AG20443 (cell line): ENCODE data around the gene LCNL1.

Experiments
- DNase-seq: peaks from one replicate; pipeline ENCODE4 v3.0.0; 2012; ENCODE audit warnings: low spot score, mixed read lengths

LCNL1 gene

GRCh38 chr9:136982232-136983051 is at the start of gene LCNL1:
Gene LCNL1 (plus strand): TSS chr9:136982993. CDS start chr9:136983587, 594 bp downstream.
- no peak for DNase-seq

- no peak for DNase-seq
Observed at GRCh38 chr9:136934277-136934676, 48.5 kb upstream of the LCNL1 start.

- DNase-seq: no peak
Observed at GRCh38 chr9:136935651-136936050, 47.1 kb upstream of the LCNL1 start.

GRCh38 chr9:136936645-136937170 is 46.1 kb upstream of the LCNL1 start:
- DNase-seq: no peak

GRCh38 chr9:136937186-136938001 is 45.4 kb upstream of the LCNL1 start:
- DNase-seq: no peak

- no peak for DNase-seq
Observed at GRCh38 chr9:136939431-136939995, 43.3 kb upstream of the LCNL1 start.

GRCh38 chr9:136939996-136940525 is 42.7 kb upstream of the LCNL1 start:
- DNase-seq: no peak

GRCh38 chr9:136940526-136941230 is 42.1 kb upstream of the LCNL1 start:
- no peak for DNase-seq

- no peak for DNase-seq
Observed at GRCh38 chr9:136941231-136942111, 41.3 kb upstream of the LCNL1 start.

GRCh38 chr9:136942112-136942880 is 40.5 kb upstream of the LCNL1 start:
- DNase-seq: no peak

- DNase-seq: no peak
Observed at GRCh38 chr9:136942881-136943230, 39.9 kb upstream of the LCNL1 start.

GRCh38 chr9:136943291-136944211 is 39.2 kb upstream of the LCNL1 start:
- DNase-seq: no peak

- DNase-seq: peak; percentile 91
Observed at GRCh38 chr9:136944212-136944518, 38.6 kb upstream of the LCNL1 start.

- peak; percentile 100 for DNase-seq
Observed at GRCh38 chr9:136944519-136945332, 38.1 kb upstream of the LCNL1 start, which contains the start of the genes C8G and FBXW5. Gene C8G (plus strand): TSS chr9:136945243. CDS start chr9:136945321, 78 bp downstream. Gene FBXW5 (minus strand): TSS chr9:136944738. CDS start chr9:136944083, 655 bp downstream.

GRCh38 chr9:136945333-136946227 is 37.2 kb upstream of the LCNL1 start:
- DNase-seq: no peak

- DNase-seq: no peak
Observed at GRCh38 chr9:136946228-136947027, 36.4 kb upstream of the LCNL1 start.
